HepG2 (cell line): ENCODE data around the gene ATP5MK. TPM values are rescaled to one million over a fixed set of nuclear protein-coding genes. Genes with fewer than 3 reads are reported as not detected.
A peak's percentile ranks its signal among the peaks of the same experiment; 100 is the strongest.

Experiments used
- ATAD3A ChIP-seq: sonication (generic); formaldehyde crosslinking; IDR thresholded peaks from 2 replicates; pipeline ENCODE4 v1.4.0; 2020; ENCODE audit warnings: missing genetic modification reagents
- HOXA5 ChIP-seq: sonication (generic); formaldehyde crosslinking; IDR thresholded peaks from 2 replicates; pipeline ENCODE4 v1.4.0; 2020; ENCODE audit warnings: missing genetic modification reagents
- KLF13 ChIP-seq: sonication (generic); formaldehyde crosslinking; IDR thresholded peaks from 2 replicates; pipeline ENCODE4 v1.4.0; 2020; ENCODE audit warnings: mild to moderate bottlenecking, missing genetic modification reagents
- KLF16 ChIP-seq, 2 experiments: sonication (generic) in 1 of 2; formaldehyde crosslinking in 1 of 2; IDR thresholded peaks; 2 replicates each; pipeline versions ENCODE4 v1.6.1 to v1.8.0; 2016 to 2023; ENCODE audit warnings: missing genetic modification reagents in 2 of 2, missing compliant biosample characterization in 1 of 2
- NKX3-1 ChIP-seq: sonication (generic); formaldehyde crosslinking; IDR thresholded peaks from 2 replicates; pipeline ENCODE4 v1.5.0; 2020; ENCODE audit warnings: missing genetic modification reagents
- NR2F1 ChIP-seq, 2 experiments: fragments of 450-650 bp in 1 of 2; formaldehyde crosslinking in 1 of 2; IDR thresholded peaks; 2 replicates each; pipeline versions ENCODE4 v1.5.0 to v1.6.1; 2016 to 2020; ENCODE audit warnings: mild to moderate bottlenecking in 1 of 2, missing compliant biosample characterization in 1 of 2, missing genetic modification reagents in 1 of 2, moderate library complexity in 1 of 2
- PHF8 ChIP-seq: sonication (generic); formaldehyde crosslinking; IDR thresholded peaks from 2 replicates; pipeline ENCODE4 v1.5.0; 2020; ENCODE audit warnings: missing genetic modification reagents
- TGIF2 ChIP-seq: IDR thresholded peaks from 2 replicates; pipeline ENCODE4 v1.6.1; 2016; ENCODE audit warnings: control low read depth, missing compliant biosample characterization
- ZNF10 ChIP-seq: sonication (generic); formaldehyde crosslinking; IDR thresholded peaks from 2 replicates; pipeline ENCODE4 v1.4.0; 2020; ENCODE audit warnings: mild to moderate bottlenecking, low read depth, missing genetic modification reagents, borderline replicate concordance
- ZNF121 ChIP-seq: sonication (generic); formaldehyde crosslinking; IDR thresholded peaks from 2 replicates; pipeline ENCODE4 v1.5.0; 2020; ENCODE audit warnings: mild to moderate bottlenecking, missing genetic modification reagents
- ZNF207 ChIP-seq: fragments of 450-650 bp; IDR thresholded peaks from 2 replicates; pipeline ENCODE4 v1.6.1; 2016; ENCODE audit warnings: antibody characterized with exemption, borderline replicate concordance
- polyA plus RNA-seq, 8 experiments: library from polyadenylated mRNA; depleted of rRNA in 3 of 8; stranded (reverse) in 7 of 8; unstranded in 1 of 8; fragments of >200 nt; fragmentation: Illumina TruSeq in 4 of 8; extraction: Trizol in 4 of 8; gene quantifications; 2 replicates each; pipeline versions ENCODE4 v1.2.1 to v1.2.3, GENCODE V29; 2011 to 2016; ENCODE audit warnings: low read depth in 4 of 8, missing spikeins in 1 of 8, mixed read lengths in 1 of 8; ENCODE audit not compliant: insufficient read depth in 1 of 8
- total RNA-seq, 5 experiments: library from RNA; depleted of rRNA; stranded (reverse); fragments of >200 nt; fragmentation: Illumina TruSeq; extraction: Trizol; gene quantifications; 2 replicates each; pipeline ENCODE4 v1.2.3, GENCODE V29; 2016; ENCODE audit warnings: low read depth in 1 of 5
- TF ChIP-seq, protein P1 (sequence below): sonication (generic); formaldehyde crosslinking; IDR thresholded peaks from 2 replicates; pipeline ENCODE4 v1.5.1; 2020; ENCODE audit warnings: missing genetic modification reagents, mild to moderate bottlenecking, borderline replicate concordance
- TF ChIP-seq, protein P2 (sequence below): sonication (generic); formaldehyde crosslinking; IDR thresholded peaks from 2 replicates; pipeline ENCODE4 v1.4.0; 2020; ENCODE audit warnings: missing genetic modification reagents, borderline replicate concordance
- TF ChIP-seq, protein P3 (sequence below): sonication (generic); formaldehyde crosslinking; IDR thresholded peaks from 2 replicates; pipeline ENCODE4 v1.4.0; 2020; ENCODE audit warnings: mild to moderate bottlenecking, missing genetic modification reagents, borderline replicate concordance

Gene ATP5MK
- total and polyA plus RNA-seq, 2 of the 13 experiments (the other 11 are each of a cell fraction or from before 2014, with no cell fraction given) = 312 to 517 TPM

- no peak for TF ChIP-seq KLF16 (CRISPR knock-in tag; IDR thresholded peaks at IDR 0.05)
- TF ChIP-seq PHF8 = peak; percentile 81
- no peak; the same call in 1 of the 2 replicates for TF ChIP-seq HOXA5 (CRISPR knock-in tag)
- TF ChIP-seq, protein P1, sequence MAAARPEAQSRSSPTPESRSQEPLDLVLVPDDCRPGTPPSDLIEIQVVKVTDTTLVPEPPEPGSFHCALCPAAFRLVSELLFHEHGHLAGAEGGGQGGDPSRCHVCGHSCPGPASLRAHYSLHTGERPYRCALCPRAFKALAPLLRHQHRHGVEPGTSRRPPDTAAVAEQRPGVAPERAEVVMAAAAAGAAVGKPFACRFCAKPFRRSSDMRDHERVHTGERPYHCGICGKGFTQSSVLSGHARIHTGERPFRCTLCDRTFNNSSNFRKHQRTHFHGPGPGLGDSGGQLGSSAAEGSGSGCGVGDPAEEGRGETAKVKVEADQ = peak; percentile 46; the same call in 1 of the 2 replicates
- TF ChIP-seq, protein P2, sequence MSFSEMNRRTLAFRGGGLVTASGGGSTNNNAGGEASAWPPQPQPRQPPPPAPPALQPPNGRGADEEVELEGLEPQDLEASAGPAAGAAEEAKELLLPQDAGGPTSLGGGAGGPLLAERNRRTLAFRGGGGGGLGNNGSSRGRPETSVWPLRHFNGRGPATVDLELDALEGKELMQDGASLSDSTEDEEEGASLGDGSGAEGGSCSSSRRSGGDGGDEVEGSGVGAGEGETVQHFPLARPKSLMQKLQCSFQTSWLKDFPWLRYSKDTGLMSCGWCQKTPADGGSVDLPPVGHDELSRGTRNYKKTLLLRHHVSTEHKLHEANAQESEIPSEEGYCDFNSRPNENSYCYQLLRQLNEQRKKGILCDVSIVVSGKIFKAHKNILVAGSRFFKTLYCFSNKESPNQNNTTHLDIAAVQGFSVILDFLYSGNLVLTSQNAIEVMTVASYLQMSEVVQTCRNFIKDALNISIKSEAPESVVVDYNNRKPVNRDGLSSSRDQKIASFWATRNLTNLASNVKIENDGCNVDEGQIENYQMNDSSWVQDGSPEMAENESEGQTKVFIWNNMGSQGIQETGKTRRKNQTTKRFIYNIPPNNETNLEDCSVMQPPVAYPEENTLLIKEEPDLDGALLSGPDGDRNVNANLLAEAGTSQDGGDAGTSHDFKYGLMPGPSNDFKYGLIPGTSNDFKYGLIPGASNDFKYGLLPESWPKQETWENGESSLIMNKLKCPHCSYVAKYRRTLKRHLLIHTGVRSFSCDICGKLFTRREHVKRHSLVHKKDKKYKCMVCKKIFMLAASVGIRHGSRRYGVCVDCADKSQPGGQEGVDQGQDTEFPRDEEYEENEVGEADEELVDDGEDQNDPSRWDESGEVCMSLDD = no peak
- no peak for TF ChIP-seq NR2F1 (CRISPR knock-in tag; IDR thresholded peaks at IDR 0.05)
- TF ChIP-seq ZNF207 = no peak
- no peak for TF ChIP-seq TGIF2 (CRISPR knock-in tag)
- no peak for TF ChIP-seq NKX3-1 (CRISPR knock-in tag)
- no peak for TF ChIP-seq ZNF10
- TF ChIP-seq ATAD3A (CRISPR knock-in tag) = no peak
- TF ChIP-seq ZNF121 = 0 out of 2 replicates have a peak, but pooled peaks have one; percentile 8
- TF ChIP-seq, protein P3, sequence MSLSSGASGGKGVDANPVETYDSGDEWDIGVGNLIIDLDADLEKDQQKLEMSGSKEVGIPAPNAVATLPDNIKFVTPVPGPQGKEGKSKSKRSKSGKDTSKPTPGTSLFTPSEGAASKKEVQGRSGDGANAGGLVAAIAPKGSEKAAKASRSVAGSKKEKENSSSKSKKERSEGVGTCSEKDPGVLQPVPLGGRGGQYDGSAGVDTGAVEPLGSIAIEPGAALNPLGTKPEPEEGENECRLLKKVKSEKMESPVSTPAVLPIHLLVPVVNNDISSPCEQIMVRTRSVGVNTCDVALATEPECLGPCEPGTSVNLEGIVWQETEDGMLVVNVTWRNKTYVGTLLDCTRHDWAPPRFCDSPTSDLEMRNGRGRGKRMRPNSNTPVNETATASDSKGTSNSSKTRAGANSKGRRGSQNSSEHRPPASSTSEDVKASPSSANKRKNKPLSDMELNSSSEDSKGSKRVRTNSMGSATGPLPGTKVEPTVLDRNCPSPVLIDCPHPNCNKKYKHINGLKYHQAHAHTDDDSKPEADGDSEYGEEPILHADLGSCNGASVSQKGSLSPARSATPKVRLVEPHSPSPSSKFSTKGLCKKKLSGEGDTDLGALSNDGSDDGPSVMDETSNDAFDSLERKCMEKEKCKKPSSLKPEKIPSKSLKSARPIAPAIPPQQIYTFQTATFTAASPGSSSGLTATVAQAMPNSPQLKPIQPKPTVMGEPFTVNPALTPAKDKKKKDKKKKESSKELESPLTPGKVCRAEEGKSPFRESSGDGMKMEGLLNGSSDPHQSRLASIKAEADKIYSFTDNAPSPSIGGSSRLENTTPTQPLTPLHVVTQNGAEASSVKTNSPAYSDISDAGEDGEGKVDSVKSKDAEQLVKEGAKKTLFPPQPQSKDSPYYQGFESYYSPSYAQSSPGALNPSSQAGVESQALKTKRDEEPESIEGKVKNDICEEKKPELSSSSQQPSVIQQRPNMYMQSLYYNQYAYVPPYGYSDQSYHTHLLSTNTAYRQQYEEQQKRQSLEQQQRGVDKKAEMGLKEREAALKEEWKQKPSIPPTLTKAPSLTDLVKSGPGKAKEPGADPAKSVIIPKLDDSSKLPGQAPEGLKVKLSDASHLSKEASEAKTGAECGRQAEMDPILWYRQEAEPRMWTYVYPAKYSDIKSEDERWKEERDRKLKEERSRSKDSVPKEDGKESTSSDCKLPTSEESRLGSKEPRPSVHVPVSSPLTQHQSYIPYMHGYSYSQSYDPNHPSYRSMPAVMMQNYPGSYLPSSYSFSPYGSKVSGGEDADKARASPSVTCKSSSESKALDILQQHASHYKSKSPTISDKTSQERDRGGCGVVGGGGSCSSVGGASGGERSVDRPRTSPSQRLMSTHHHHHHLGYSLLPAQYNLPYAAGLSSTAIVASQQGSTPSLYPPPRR = no peak
- TF ChIP-seq KLF13 = no peak
These were observed 45.6 kb downstream of the ATP5MK start, which contains the start of gene PCGF6 (continued) for GRCh38 chr10:103350517-103351260.
